Activated CD4-positive, alpha-beta T cell treated with anti-CD3 and anti-CD28 coated beads for 48 hours (primary cell): ENCODE measurements around the gene BEND6.
"Not testable (repeated sequence)": the region's sequence is repeated elsewhere in the genome, so short reads cannot be mapped to it uniquely, and the experiment has no call there.

ENCODE experiments used
- DNase-seq: peaks from one replicate; pipeline ENCODE4 v3.0.0-alpha.2; 2020

Gene BEND6

GRCh38 chr6:57040011-57040410 is 85.1 kb downstream of the BEND6 start:
- peak; percentile 6 for DNase-seq

- DNase-seq, result not testable (repeated sequence)
These were observed 89.2 kb downstream of the BEND6 start for GRCh38 chr6:57044061-57044460.

- DNase-seq, result no peak
These were observed 89.7 kb downstream of the BEND6 start for GRCh38 chr6:57044568-57044967.

- DNase-seq, result peak; percentile 87
These were observed 91.7 kb downstream of the BEND6 start, which contains the start of gene KIAA1586 for GRCh38 chr6:57046332-57047256. Gene KIAA1586 (plus strand): TSS chr6:57046693. CDS start chr6:57046756, 63 bp downstream.

- DNase-seq, result not testable (repeated sequence)
These were observed 92.3 kb downstream of the BEND6 start for GRCh38 chr6:57047257-57047585.

GRCh38 chr6:57047859-57048258 is 93.0 kb downstream of the BEND6 start:
- DNase-seq, result not testable (repeated sequence)

GRCh38 chr6:57048577-57048976 is 93.7 kb downstream of the BEND6 start:
- no peak for DNase-seq

GRCh38 chr6:57063847-57064246 is 108.9 kb downstream of the BEND6 start:
- no peak for DNase-seq

GRCh38 chr6:57064809-57065208 is 109.9 kb downstream of the BEND6 start:
- no peak for DNase-seq

GRCh38 chr6:57068061-57068460 is 113.2 kb downstream of the BEND6 start:
- DNase-seq, result no peak

GRCh38 chr6:57069228-57069627 is 114.3 kb downstream of the BEND6 start:
- no peak for DNase-seq

- DNase-seq, result no peak
These were observed 115.0 kb downstream of the BEND6 start for GRCh38 chr6:57069920-57070331.

- no peak for DNase-seq
These were observed 117.2 kb downstream of the BEND6 start for GRCh38 chr6:57072108-57072507.

- no peak for DNase-seq
These were observed 119.5 kb downstream of the BEND6 start for GRCh38 chr6:57074383-57074782.

GRCh38 chr6:57075092-57075491 is 120.2 kb downstream of the BEND6 start:
- DNase-seq, result no peak
